GM12892 (cell line): Measurements from ENCODE around the gene LDLRAD4.

Source experiments
- DNase-seq: peaks from one replicate; pipeline ENCODE4 v3.0.0; 2011; ENCODE audit not compliant: insufficient read length
- FAIRE-seq: peaks from 2 replicates; lab custom pipeline; 2011; peaks lifted over from hg19 to GRCh38; lab: Jason Lieb, UNC
- POLR2A ChIP-seq: IDR thresholded peaks from 2 replicates; pipeline ENCODE4 v1.6.1; 2011; ENCODE audit warnings: low read depth, low read length, control low read depth
- POLR2AphosphoS5 ChIP-seq: IDR thresholded peaks from 2 replicates; pipeline ENCODE4 v1.6.1; 2011; ENCODE audit warnings: low read depth, low read length, control low read depth
- TAF1 ChIP-seq: IDR thresholded peaks from 2 replicates; pipeline ENCODE4 v1.6.1; 2011; ENCODE audit warnings: low read depth, mild to moderate bottlenecking, control low read depth, low read length, borderline replicate concordance

Gene LDLRAD4

GRCh38 chr18:13356032-13356431, 137.5 kb downstream of the LDLRAD4 start:
- FAIRE-seq: no peak
- TF ChIP-seq TAF1: no peak
- no peak for TF ChIP-seq POLR2AphosphoS5
- TF ChIP-seq POLR2A: no peak
- no peak for DNase-seq

GRCh38 chr18:13357289-13357688, 138.7 kb downstream of the LDLRAD4 start:
- DNase-seq (no peak), FAIRE-seq (no peak)

GRCh38 chr18:13359210-13359609, 140.7 kb downstream of the LDLRAD4 start:
- FAIRE-seq: no peak
- no peak for TF ChIP-seq POLR2AphosphoS5
- no peak for TF ChIP-seq TAF1
- no peak for TF ChIP-seq POLR2A

More at GRCh38 chr18:13357289-13357688, 138.7 kb downstream of the LDLRAD4 start:
- no peak for TF ChIP-seq POLR2A

GRCh38 chr18:13361431-13361830, 142.9 kb downstream of the LDLRAD4 start:
- DNase-seq (no peak), FAIRE-seq (no peak)
- TF ChIP-seq TAF1 (no peak), POLR2A (no peak), POLR2AphosphoS5 (no peak)

More at GRCh38 chr18:13359210-13359609, 140.7 kb downstream of the LDLRAD4 start:
- no peak for DNase-seq

- TF ChIP-seq TAF1 (no peak), POLR2AphosphoS5 (no peak), POLR2A (no peak)
- DNase-seq (no peak), FAIRE-seq (no peak)
Measured at GRCh38 chr18:13362051-13362450, 143.5 kb downstream of the LDLRAD4 start.

GRCh38 chr18:13362607-13363006, 144.0 kb downstream of the LDLRAD4 start:
- FAIRE-seq (no peak), DNase-seq (no peak)

GRCh38 chr18:13363359-13363758, 144.8 kb downstream of the LDLRAD4 start:
- FAIRE-seq: no peak
- DNase-seq: no peak
- TF ChIP-seq TAF1 (no peak), POLR2A (no peak)

More at GRCh38 chr18:13362607-13363006, 144.0 kb downstream of the LDLRAD4 start:
- TF ChIP-seq TAF1 (no peak), POLR2AphosphoS5 (no peak), POLR2A (no peak)

GRCh38 chr18:13364721-13365205, 146.2 kb downstream of the LDLRAD4 start:
- FAIRE-seq: no peak
- no peak for DNase-seq
- TF ChIP-seq POLR2A (no peak), POLR2AphosphoS5 (no peak), TAF1 (no peak)

GRCh38 chr18:13366131-13366530, 147.6 kb downstream of the LDLRAD4 start:
- DNase-seq (no peak), FAIRE-seq (no peak)
- no peak for TF ChIP-seq TAF1

GRCh38 chr18:13366541-13366940, 148.0 kb downstream of the LDLRAD4 start:
- no peak for FAIRE-seq
- TF ChIP-seq TAF1 (no peak), POLR2AphosphoS5 (no peak)

GRCh38 chr18:13366962-13367892, 148.7 kb downstream of the LDLRAD4 start:
- TF ChIP-seq TAF1 (no peak), POLR2AphosphoS5 (no peak), POLR2A (no peak)
- FAIRE-seq (no peak), DNase-seq (no peak)

More at GRCh38 chr18:13366541-13366940, 148.0 kb downstream of the LDLRAD4 start:
- no peak for DNase-seq
